Transverse colon (tissue), 4 donors: Measurements from ENCODE around the gene PAFAH1B2. TPM values are rescaled to one million over a fixed set of nuclear protein-coding genes. Genes with fewer than 3 reads are reported as not detected.
A peak's percentile ranks its signal among the peaks of the same experiment; 100 is the strongest.
"Not testable (repeated sequence)": the region's sequence is repeated elsewhere in the genome, so short reads cannot be mapped to it uniquely, and the experiment has no call there.

ENCODE experiments used
- DNase-seq: peaks from one replicate; pipeline ENCODE4 v3.0.0-alpha.2; 2019
- H3K27ac ChIP-seq, 4 donors: fragments of 200-600 bp; sonication (generic); 2 replicates each; pipeline ENCODE4 v1.5.1; 2016 to 2018; ENCODE audit warnings: inconsistent platforms in 4 of 4
- H3K27me3 ChIP-seq: fragments of 200-600 bp; sonication (generic); 2 replicates; pipeline ENCODE4 v1.5.1; 2017; ENCODE audit warnings: inconsistent platforms
- H3K36me3 ChIP-seq, 4 donors: fragments of 200-600 bp; sonication (generic); 2 replicates each; pipeline ENCODE4 v1.5.1; 2017 to 2019; ENCODE audit warnings: inconsistent platforms in 4 of 4
- H3K4me1 ChIP-seq, 4 donors: fragments of 200-600 bp; sonication (generic); 2 replicates each; pipeline ENCODE4 v1.5.1; 2017 to 2020; ENCODE audit warnings: inconsistent platforms in 4 of 4
- H3K4me3 ChIP-seq, 4 donors: fragments of 200-600 bp; sonication (generic); 1 replicate in 1 of 4; 2 replicates in 3 of 4; pipeline versions ENCODE4 v1.5.1 to v1.6.1; 2017 to 2019; ENCODE audit warnings: inconsistent platforms in 4 of 4
- H3K9me3 ChIP-seq, 2 donors: fragments of 200-600 bp; sonication (generic); 2 replicates each; pipeline ENCODE4 v1.5.1; 2017 to 2019; ENCODE audit warnings: inconsistent platforms in 2 of 2
- CTCF ChIP-seq, 5 experiments: fragments of 200-600 bp in 3 of 5; fragments of 450-650 bp in 2 of 5; sonication (generic) in 3 of 5; IDR thresholded peaks; 1 replicate in 2 of 5; 2 replicates in 3 of 5; pipeline ENCODE4 v1.5.1; 2016 to 2017; ENCODE audit warnings: antibody characterized with exemption in 5 of 5, inconsistent platforms in 3 of 5, mild to moderate bottlenecking in 2 of 5, moderate library complexity in 1 of 5
- EP300 ChIP-seq: sonication (generic); formaldehyde crosslinking; IDR thresholded peaks from one replicate; pipeline ENCODE4 v1.6.1; 2017; ENCODE audit warnings: antibody characterized with exemption, low read depth
- POLR2A ChIP-seq: fragments of 450-650 bp; IDR thresholded peaks from one replicate; pipeline ENCODE4 v1.6.1; 2016; ENCODE audit warnings: antibody characterized with exemption, mild to moderate bottlenecking, moderate library complexity
- POLR2AphosphoS5 ChIP-seq, 3 donors: sonication (generic); formaldehyde crosslinking; IDR thresholded peaks; one replicate each; pipeline ENCODE4 v1.6.1; 2016; ENCODE audit warnings: antibody characterized with exemption in 3 of 3
- WGBS, 2 donors: methylation state at CpG; one replicate each; pipeline ENCODE4 v1.1.5; 2018; ENCODE audit warnings: low coverage in 1 of 2; 5-methylcytosine and 5-hydroxymethylcytosine counted together
- in situ Hi-C, 4 donors: fragments of 200-750 bp; cut with MboI; loops; one replicate each; pipeline versions ENCODE4 v1.15.0 to v1.15.1; 2017; ENCODE audit warnings: low sequenced_read_pairs in 3 of 4, low pct_ligation_motif_present in 1 of 4, low pct_unique_long_range_greater_than_20kb in 1 of 4
- intact Hi-C: fragments of 100-400 bp; cut with DNase I; formaldehyde crosslinking; loops from one replicate; pipeline ENCODE4 v1.15.1; 2023; ENCODE audit warnings: low total_unique reads
- total RNA-seq, 4 donors: library from RNA; depleted of rRNA; stranded (reverse); fragments of >200 nt; gene quantifications; one replicate each; pipeline ENCODE4 v1.1.0, GENCODE V29; 2016

PAFAH1B2 gene
- total RNA-seq, 4 donors from 2014 or later = 18.1 to 90.8 (median 78.3) TPM

- H3K4me3 ChIP-seq, H3K27me3 ChIP-seq, DNase-seq, in situ Hi-C loops, H3K9me3 ChIP-seq: not testable (repeated sequence)
- TF ChIP-seq POLR2A (peak; percentile 33), POLR2AphosphoS5 (IDR thresholded peaks at IDR 0.05) (peak in 2 of 3 donors; percentile 42 to 73)
- 84 to 88% methylated on average over 7 of the region's 8 CpGs for WGBS, 2 donors
- Histone ChIP-seq H3K27ac (peak overlapping the region in 3 of 4 donors; percentile 11 to 50 (median 48)), H3K4me1 (peaks cover 0 to 10% (median 0%) of the 10 kb centered on the region in 4 donors), H3K36me3 (peaks cover 0 to 23% (median 8%) of the 10 kb centered on the region in 4 donors)
- intact Hi-C loops = loop anchor here (5.0 kb wide), 1 partner anchor 77 kb away; no protein-coding TSS in a partner anchor
Measured at GRCh38 chr11:117209351-117210125, 65.5 kb downstream of the PAFAH1B2 start.

DNA sequence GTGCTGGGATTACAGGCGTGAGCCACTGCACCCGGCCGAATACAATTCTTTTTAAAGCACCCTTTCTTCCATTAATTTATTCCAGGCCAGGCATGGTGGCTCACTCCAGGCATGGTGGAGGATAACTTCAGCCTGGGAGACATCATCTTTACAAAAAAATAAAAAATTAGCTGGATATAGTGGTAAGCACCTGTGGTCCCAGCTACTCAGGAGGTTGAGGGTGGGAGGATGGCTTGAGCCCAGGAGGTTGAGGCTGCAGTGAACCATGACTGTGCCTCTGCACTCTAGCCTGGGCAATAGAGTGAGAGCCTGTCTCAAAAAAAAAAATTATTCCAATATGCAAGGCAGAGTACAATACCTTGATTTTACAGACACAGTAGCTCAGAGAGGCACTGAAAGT lies 66.5 kb downstream of the PAFAH1B2 start:
- TF ChIP-seq CTCF (IDR thresholded peaks at IDR 0.05) (no peak), POLR2A (no peak), POLR2AphosphoS5 (IDR thresholded peaks at IDR 0.05) (no peak), EP300 (no peak)
- in situ Hi-C loops (no loop called here), intact Hi-C loops (no loop called here)
- Histone ChIP-seq H3K36me3 (peaks cover 0 to 26% (median 8%) of the 10 kb centered on the region in 4 donors), H3K4me1 (no peaks in the 10 kb centered on the region), H3K27ac (peak overlapping the region; percentile 11 to 50 (median 34)), H3K4me3 (no peak overlapping the region), H3K27me3 (no peaks in the 10 kb centered on the region), H3K9me3 (no peaks in the 10 kb centered on the region)
- 89% methylated on average over 3 of the region's 3 CpGs; no CpG with 5 or more reads in 1 of the 2 donors for WGBS, 2 donors
- no peak for DNase-seq

- no peak for TF ChIP-seq POLR2AphosphoS5 (IDR thresholded peaks at IDR 0.05)
- no peak for TF ChIP-seq CTCF (IDR thresholded peaks at IDR 0.05)
- TF ChIP-seq EP300 = no peak
- no peak for TF ChIP-seq POLR2A
- in situ Hi-C loops (no loop called here), intact Hi-C loops (no loop called here)
- WGBS, 2 donors = 88 to 94% methylated on average over 6 to 11 of the region's 11 CpGs
- DNase-seq = no peak
- Histone ChIP-seq H3K4me3 (no peak overlapping the region), H3K9me3 (no peaks in the 10 kb centered on the region), H3K36me3 (peaks cover 0 to 47% (median 16%) of the 10 kb centered on the region in 4 donors), H3K27ac (no peak overlapping the region), H3K27me3 (no peaks in the 10 kb centered on the region), H3K4me1 (peaks cover 0 to 12% (median 3%) of the 10 kb centered on the region in 4 donors)
Measured at GRCh38 chr11:117212697-117213355, 68.7 kb downstream of the PAFAH1B2 start.

- Histone ChIP-seq H3K4me3 (no peak overlapping the region), H3K27me3 (no peaks in the 10 kb centered on the region), H3K9me3 (no peaks in the 10 kb centered on the region), H3K4me1 (peaks cover 12 to 28% (median 13%) of the 10 kb centered on the region in 4 donors), H3K27ac (peak overlapping the region in 3 of 4 donors; percentile 15 to 91 (median 29)), H3K36me3 (peaks cover 0 to 62% (median 17%) of the 10 kb centered on the region in 4 donors)
- intact Hi-C loops (no loop called here), in situ Hi-C loops (no loop called here)
- no peak for TF ChIP-seq CTCF (IDR thresholded peaks at IDR 0.05)
- no peak for TF ChIP-seq POLR2AphosphoS5 (IDR thresholded peaks at IDR 0.05)
- TF ChIP-seq EP300 = no peak
- no peak for TF ChIP-seq POLR2A
- 83% methylated on average over 6 to 7 of the region's 7 CpGs for WGBS, 2 donors
- DNase-seq = no peak
Measured at GRCh38 chr11:117214404-117215110, 70.5 kb downstream of the PAFAH1B2 start.
